ENCODE data around the gene SCAF4. TPM values are rescaled to one million over a fixed set of nuclear protein-coding genes. Genes with fewer than 3 reads are reported as not detected.
"Not testable (repeated sequence)": the region's sequence is repeated elsewhere in the genome, so short reads cannot be mapped to it uniquely, and the experiment has no call there.

SCAF4 gene
- total and polyA plus RNA-seq, 10 of the 15 experiments (the other 5 are each of a cell fraction or from before 2014, with no cell fraction given), result 4.3 to 49.3 (median 16.0) TPM

DNA sequence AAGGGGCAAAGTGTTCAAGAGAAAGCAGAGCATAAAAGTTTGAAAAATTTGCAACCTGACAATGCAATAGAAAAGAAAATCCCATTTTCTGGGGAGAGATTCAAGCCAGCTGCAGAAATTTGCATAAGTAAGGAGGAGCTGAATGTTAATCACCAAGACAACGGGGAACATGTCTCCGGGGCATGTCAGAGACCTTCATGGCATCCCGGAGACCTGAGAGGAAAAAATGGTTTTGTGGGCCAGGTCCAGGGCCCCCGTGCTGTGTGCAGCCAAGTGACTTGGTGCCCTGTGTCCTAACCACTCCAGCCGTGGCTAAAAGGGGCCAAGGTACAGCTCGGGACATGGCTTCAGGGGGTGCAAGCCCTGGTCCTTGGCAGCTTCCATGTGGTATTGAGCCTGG lies 33.9 kb upstream of the SCAF4 start:
- POLR2A ChIA-PET; BruUV-seq (replicated peaks); H3K4me2 ChIP-seq (ENCODE audit: control insufficient read depth, insufficient read depth); intact Hi-C loops (cut with micrococcal nuclease; ENCODE audit: unreplicated experiment); H4K20me1 ChIP-seq (ENCODE audit: control insufficient read depth, insufficient read depth); H3K9ac ChIP-seq (ENCODE audit: control insufficient read depth, insufficient read depth, low read length); ATAC-seq; H3K4me1 ChIP-seq (ENCODE audit: control insufficient read depth, insufficient read depth, low read length); FAIRE-seq; CTCF ChIA-PET; H3K27ac ChIP-seq (ENCODE audit: control insufficient read depth, insufficient read depth); SMC1A ChIA-PET (ENCODE audit: uncharacterized antibody, unreplicated experiment); H3K4me3 ChIP-seq; H2AFZ ChIP-seq (ENCODE audit: control insufficient read depth, low read depth, low read length); H3K36me3 ChIP-seq (ENCODE audit: control insufficient read depth in 2 of 2, insufficient read depth in 2 of 2, low read length in 1 of 2); H3K27me3 ChIP-seq (replicated peaks in 1 of 2; ENCODE audit: control insufficient read depth in 2 of 2, insufficient read depth in 2 of 2, low read length in 1 of 2); H3K9me3 ChIP-seq (replicated peaks; ENCODE audit: control insufficient read depth, insufficient read depth, low read length); RAD21 ChIA-PET (ENCODE audit: unreplicated experiment); in situ Hi-C loops (cut with MboI); DNase-seq (ENCODE audit: low read depth, low spot score); H3K79me2 ChIP-seq (ENCODE audit: control insufficient read depth, insufficient read depth, low read length): not testable (repeated sequence)
- 48% methylated on average over 6 of the region's 6 CpGs for whole genome bisulfite sequencing (ENCODE audit: insufficient coverage, insufficient replicate concordance, low lambda C conversion rate, missing lambda C conversion rate)

DNA sequence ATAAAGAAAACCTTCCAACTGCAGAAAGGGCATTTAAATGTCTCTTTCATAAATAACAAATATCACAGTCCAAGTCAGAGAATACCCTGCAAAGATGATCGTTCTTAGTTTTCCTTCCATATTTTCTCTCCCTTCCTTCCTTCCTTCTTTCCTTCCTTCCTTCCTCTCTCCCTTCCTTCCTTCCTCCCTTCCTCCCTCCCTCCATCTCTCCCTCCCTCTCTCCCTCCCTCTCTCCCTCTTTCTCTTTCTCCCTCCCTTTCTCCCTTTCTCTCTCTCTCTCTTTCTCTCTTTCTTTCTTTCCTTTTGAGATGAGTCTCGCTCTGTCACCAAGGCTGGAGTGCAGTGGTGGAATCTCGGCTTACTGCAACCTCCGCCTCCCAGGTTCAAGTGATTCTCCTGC lies 29.0 kb upstream of the SCAF4 start:
- Histone ChIP-seq H3K4me3 (no peak overlapping the region), H3K27me3 (replicated peaks in 1 of 2; ENCODE audit: control insufficient read depth in 2 of 2, insufficient read depth in 2 of 2, low read length in 1 of 2) (no peaks in the 10 kb centered on the region; a peak in 1 of 4 replicates), H3K9me3 (replicated peaks; ENCODE audit: control insufficient read depth, insufficient read depth, low read length) (peaks cover 1% of the 10 kb centered on the region; the same call in 1 of the 3 replicates), H4K20me1 (ENCODE audit: control insufficient read depth, insufficient read depth) (no peaks in the 10 kb centered on the region), H3K36me3 (ENCODE audit: control insufficient read depth in 2 of 2, insufficient read depth in 2 of 2, low read length in 1 of 2) (no peaks in the 10 kb centered on the region), H3K9ac (ENCODE audit: control insufficient read depth, insufficient read depth, low read length) (no peak overlapping the region), H3K4me2 (ENCODE audit: control insufficient read depth, insufficient read depth) (no peak overlapping the region), H3K79me2 (ENCODE audit: control insufficient read depth, insufficient read depth, low read length) (no peaks in the 10 kb centered on the region), H3K27ac (ENCODE audit: control insufficient read depth, insufficient read depth) (no peak overlapping the region), H3K4me1 (ENCODE audit: control insufficient read depth, insufficient read depth, low read length) (no peaks in the 10 kb centered on the region), H2AFZ (ENCODE audit: control insufficient read depth, low read depth, low read length) (no peak overlapping the region)
- BruUV-seq (replicated peaks), result no TSS peak
- ChIA-PET SMC1A (ENCODE audit: uncharacterized antibody, unreplicated experiment) (no interaction called here), POLR2A (no interaction called here), RAD21 (ENCODE audit: unreplicated experiment) (no interaction called here), CTCF (no interaction called here)
- ATAC-seq (no peak), FAIRE-seq (no peak), DNase-seq (ENCODE audit: low read depth, low spot score) (no peak)
- TF ChIP-seq, protein P1, sequence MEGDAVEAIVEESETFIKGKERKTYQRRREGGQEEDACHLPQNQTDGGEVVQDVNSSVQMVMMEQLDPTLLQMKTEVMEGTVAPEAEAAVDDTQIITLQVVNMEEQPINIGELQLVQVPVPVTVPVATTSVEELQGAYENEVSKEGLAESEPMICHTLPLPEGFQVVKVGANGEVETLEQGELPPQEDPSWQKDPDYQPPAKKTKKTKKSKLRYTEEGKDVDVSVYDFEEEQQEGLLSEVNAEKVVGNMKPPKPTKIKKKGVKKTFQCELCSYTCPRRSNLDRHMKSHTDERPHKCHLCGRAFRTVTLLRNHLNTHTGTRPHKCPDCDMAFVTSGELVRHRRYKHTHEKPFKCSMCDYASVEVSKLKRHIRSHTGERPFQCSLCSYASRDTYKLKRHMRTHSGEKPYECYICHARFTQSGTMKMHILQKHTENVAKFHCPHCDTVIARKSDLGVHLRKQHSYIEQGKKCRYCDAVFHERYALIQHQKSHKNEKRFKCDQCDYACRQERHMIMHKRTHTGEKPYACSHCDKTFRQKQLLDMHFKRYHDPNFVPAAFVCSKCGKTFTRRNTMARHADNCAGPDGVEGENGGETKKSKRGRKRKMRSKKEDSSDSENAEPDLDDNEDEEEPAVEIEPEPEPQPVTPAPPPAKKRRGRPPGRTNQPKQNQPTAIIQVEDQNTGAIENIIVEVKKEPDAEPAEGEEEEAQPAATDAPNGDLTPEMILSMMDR (IDR thresholded peaks at IDR 0.05 in 2 of 3, conservative IDR thresholded peaks at IDR 0.05 in 1 of 3; ENCODE audit: control insufficient read depth in 2 of 3, extremely low read depth in 1 of 3, insufficient read depth in 1 of 3, low read depth in 3 of 3, low read length in 3 of 3), result no peak
- TF ChIP-seq ESRRA (IDR thresholded peaks at IDR 0.05; ENCODE audit: low read length) (no peak), ZZZ3 (IDR thresholded peaks at IDR 0.05; ENCODE audit: control insufficient read depth, insufficient read length, low read depth) (no peak)
- intact Hi-C loops (cut with micrococcal nuclease; ENCODE audit: unreplicated experiment) (no loop called here), in situ Hi-C loops (cut with MboI) (no loop called here)
- 44% methylated on average over 4 of the region's 4 CpGs for WGBS (ENCODE audit: insufficient coverage, insufficient replicate concordance, low lambda C conversion rate, missing lambda C conversion rate)
